Stimulated activated CD8-positive, alpha-beta memory T cell treated with anti-CD3 and anti-CD28 coated beads, Interleukin-12 subunit alpha, Interleukin-12 subunit beta, amount 100 ng/mL, for 24 hours (primary cell): ENCODE results near the gene MRFAP1L1.
"Not testable (repeated sequence)": the region's sequence is repeated elsewhere in the genome, so short reads cannot be mapped to it uniquely, and the experiment has no call there.

Experiments used
- DNase-seq: peaks from one replicate; pipeline ENCODE4 v3.0.0-alpha.2; 2020; ENCODE audit errors: extremely low read depth

Gene MRFAP1L1

GRCh38 chr4:6709230-6710114 is at the start of gene MRFAP1L1:
MRFAP1L1 (minus strand) TSS chr4:6709865; CDS start chr4:6709629, 236 bp downstream.
- peak; percentile 89 for DNase-seq

- DNase-seq = no peak
These were observed 49.1 kb upstream of the MRFAP1L1 start for GRCh38 chr4:6758728-6759127.

GRCh38 chr4:6756345-6756744 is 46.7 kb upstream of the MRFAP1L1 start:
- not testable (repeated sequence) for DNase-seq

- DNase-seq = no peak
These were observed 45.6 kb upstream of the MRFAP1L1 start for GRCh38 chr4:6755088-6755753.

- DNase-seq = no peak
These were observed 44.9 kb upstream of the MRFAP1L1 start for GRCh38 chr4:6754481-6755087.

- DNase-seq = no peak
These were observed 44.2 kb upstream of the MRFAP1L1 start for GRCh38 chr4:6753891-6754290.

- DNase-seq = no peak
These were observed 43.5 kb upstream of the MRFAP1L1 start for GRCh38 chr4:6753103-6753560.

GRCh38 chr4:6752486-6752829 is 42.8 kb upstream of the MRFAP1L1 start:
- DNase-seq = no peak

GRCh38 chr4:6751611-6752485 is 42.2 kb upstream of the MRFAP1L1 start:
- DNase-seq = no peak

GRCh38 chr4:6750286-6751221 is 40.9 kb upstream of the MRFAP1L1 start:
- no peak for DNase-seq

- DNase-seq = no peak
These were observed 39.9 kb upstream of the MRFAP1L1 start for GRCh38 chr4:6749340-6750171.

- DNase-seq = no peak
These were observed 38.6 kb upstream of the MRFAP1L1 start for GRCh38 chr4:6748286-6748685.

- no peak for DNase-seq
These were observed 37.8 kb upstream of the MRFAP1L1 start for GRCh38 chr4:6747294-6748051.

- DNase-seq = no peak
These were observed 37.1 kb upstream of the MRFAP1L1 start for GRCh38 chr4:6746721-6747293.

- DNase-seq = no peak
These were observed 33.3 kb upstream of the MRFAP1L1 start for GRCh38 chr4:6742989-6743388.

GRCh38 chr4:6742507-6742906 is 32.8 kb upstream of the MRFAP1L1 start:
- DNase-seq = no peak

GRCh38 chr4:6740347-6740746 is 30.7 kb upstream of the MRFAP1L1 start:
- DNase-seq = no peak

- DNase-seq = no peak
These were observed 30.3 kb upstream of the MRFAP1L1 start for GRCh38 chr4:6739920-6740319.
